Esophagus squamous epithelium (tissue), 4 donors: ENCODE results near the gene CTCF.

Experiments used
- CTCF ChIP-seq, 6 experiments: fragments of 450-650 bp in 4 of 6; fragments of 200-600 bp in 2 of 6; sonication (generic) in 2 of 6; IDR thresholded peaks; one replicate each; pipeline ENCODE4 v1.5.1; 2016 to 2019; ENCODE audit warnings: antibody characterized with exemption in 6 of 6, mild to moderate bottlenecking in 4 of 6, moderate library complexity in 4 of 6
- POLR2A ChIP-seq, 4 donors: fragments of 450-650 bp; IDR thresholded peaks; one replicate each; pipeline ENCODE4 v1.6.1; 2017; ENCODE audit warnings: antibody characterized with exemption in 4 of 4, mild to moderate bottlenecking in 4 of 4, moderate library complexity in 3 of 4

GRCh38 chr16:67662653-67663010, 100.3 kb downstream of the CTCF start:
- no peak for TF ChIP-seq CTCF (IDR thresholded peaks at IDR 0.05)
- no peak for TF ChIP-seq POLR2A (IDR thresholded peaks at IDR 0.05)
